Neuron (in vitro differentiated cells): ENCODE measurements around the gene GNPAT.

Experiments
- H2AFZ ChIP-seq: one replicate; pipeline ENCODE4 v1.6.1; 2013; ENCODE audit warnings: low read depth, mild to moderate bottlenecking, inconsistent platforms, low read length, moderate library complexity
- H3K27me3 ChIP-seq: one replicate; pipeline ENCODE4 v1.6.1; 2013; ENCODE audit warnings: low read length; ENCODE audit not compliant: insufficient read depth
- H3K36me3 ChIP-seq: one replicate; pipeline ENCODE4 v1.6.1; 2013; ENCODE audit warnings: low read length; ENCODE audit not compliant: insufficient read depth
- H3K4me1 ChIP-seq: one replicate; pipeline ENCODE4 v1.6.1; 2013; ENCODE audit warnings: low read length; ENCODE audit not compliant: insufficient read depth
- H3K4me3 ChIP-seq: 2 replicates; pipeline ENCODE4 v1.5.1; 2013; ENCODE audit warnings: mild to moderate bottlenecking, low read length, moderate library complexity
- H3K9me3 ChIP-seq: one replicate; pipeline ENCODE4 v1.6.1; 2013; ENCODE audit warnings: low read length

The GNPAT gene

DNA sequence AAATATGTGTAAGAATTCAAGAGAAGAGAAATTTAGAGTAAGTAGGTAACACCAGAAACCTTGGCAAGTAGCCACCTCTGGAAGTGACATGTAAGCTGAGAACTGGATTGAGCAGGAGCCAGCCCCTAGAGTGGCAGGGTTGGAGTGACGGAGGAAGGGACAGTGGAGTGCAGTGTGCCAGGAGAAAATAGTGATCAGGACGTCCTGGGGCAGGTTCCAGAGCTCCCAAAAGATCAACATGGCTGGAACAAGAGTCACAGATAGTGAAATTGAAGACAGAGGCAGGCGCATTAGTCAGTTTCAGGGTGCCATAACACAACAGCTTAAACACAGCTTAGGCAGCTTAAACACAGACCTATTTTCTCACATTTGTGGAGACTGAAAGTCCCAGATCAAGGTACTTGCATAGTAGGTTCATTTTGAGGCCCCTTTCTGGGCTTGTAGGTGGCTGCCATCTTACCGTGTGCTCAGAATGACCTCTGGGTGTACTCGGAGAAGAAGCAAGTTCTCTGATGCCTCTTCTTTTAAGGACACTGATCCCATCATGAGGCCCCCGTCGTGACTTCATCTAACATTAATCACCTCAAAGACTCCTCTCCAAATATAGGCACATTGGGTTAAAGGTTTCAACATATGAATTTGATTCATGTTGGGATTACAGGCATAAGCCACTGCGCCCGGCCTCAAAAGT lies 37.2 kb downstream of the GNPAT start:
- H3K27me3 ChIP-seq: no peaks in the 10 kb centered on the region
- H3K4me1 ChIP-seq: no peaks in the 10 kb centered on the region
- no peak overlapping the region for H2AFZ ChIP-seq
- H3K4me3 ChIP-seq: no peak overlapping the region
- H3K36me3 ChIP-seq: peaks cover 40% of the 10 kb centered on the region
- no peaks in the 10 kb centered on the region for H3K9me3 ChIP-seq

DNA sequence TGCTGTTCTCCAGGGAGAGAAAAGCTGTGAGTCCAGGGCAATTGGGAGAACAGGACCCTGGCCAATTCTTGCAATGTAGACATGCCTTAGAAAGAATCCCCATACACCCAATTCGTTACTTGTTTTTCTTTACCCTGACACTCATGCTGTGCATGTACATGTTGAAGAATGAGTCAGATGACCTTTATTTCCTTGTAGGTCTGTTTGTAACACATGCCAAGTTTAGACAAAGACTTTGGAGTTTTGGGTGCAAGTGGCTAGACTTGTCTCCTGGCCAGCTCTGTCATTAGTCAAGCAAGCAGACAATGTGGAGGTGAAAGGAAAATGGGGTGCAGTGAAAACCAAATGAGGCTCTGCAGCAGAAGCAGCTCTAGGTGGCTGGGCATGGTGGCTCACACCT lies 38.1 kb downstream of the GNPAT start:
- Histone ChIP-seq H2AFZ (no peak overlapping the region), H3K4me1 (no peaks in the 10 kb centered on the region), H3K9me3 (no peaks in the 10 kb centered on the region), H3K27me3 (no peaks in the 10 kb centered on the region), H3K36me3 (peaks cover 34% of the 10 kb centered on the region), H3K4me3 (no peak overlapping the region)

DNA sequence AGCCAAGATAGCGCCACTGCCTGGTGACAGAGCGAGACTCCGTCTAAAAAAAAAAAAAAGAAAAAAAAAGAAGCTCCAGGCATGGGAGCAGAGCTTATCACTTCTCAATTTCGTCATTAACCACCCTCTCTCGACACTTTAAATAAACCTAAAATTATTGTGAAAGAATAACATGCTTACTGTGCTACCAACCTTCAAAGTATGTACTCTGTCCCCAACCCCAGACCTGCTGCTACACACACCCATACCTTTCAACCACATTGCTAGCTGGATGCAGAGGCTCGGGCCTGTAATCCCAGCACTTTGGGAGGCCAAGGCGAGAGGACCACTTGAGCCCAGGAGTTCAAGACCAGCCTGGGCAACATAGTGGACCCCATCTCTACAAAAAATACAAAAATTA lies 38.7 kb downstream of the GNPAT start:
- Histone ChIP-seq H3K27me3 (no peaks in the 10 kb centered on the region), H3K4me3 (no peak overlapping the region), H3K36me3 (peaks cover 28% of the 10 kb centered on the region), H3K9me3 (no peaks in the 10 kb centered on the region), H3K4me1 (no peaks in the 10 kb centered on the region), H2AFZ (no peak overlapping the region)

DNA sequence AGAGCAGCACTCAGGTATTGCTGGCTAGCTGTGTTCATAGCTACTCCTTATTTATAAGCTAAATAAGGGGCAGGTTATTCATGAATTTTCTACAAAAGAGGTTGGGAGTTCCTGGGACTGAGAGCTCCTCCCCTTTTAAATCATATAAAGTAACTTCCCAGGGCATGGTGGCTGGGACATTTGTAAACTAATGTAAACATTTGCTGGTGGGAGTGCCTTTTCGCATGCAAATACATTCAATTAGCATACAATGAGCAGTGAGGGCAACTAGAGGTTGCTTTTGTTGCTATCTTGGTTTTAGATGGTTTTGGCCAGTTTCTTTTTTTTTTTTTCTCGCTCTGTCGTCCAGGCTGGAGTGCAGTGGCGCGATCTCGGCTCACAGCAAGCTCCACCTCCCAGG lies 43.4 kb downstream of the GNPAT start:
- Histone ChIP-seq H2AFZ (no peak overlapping the region), H3K4me3 (no peak overlapping the region), H3K4me1 (no peaks in the 10 kb centered on the region), H3K9me3 (no peaks in the 10 kb centered on the region), H3K27me3 (no peaks in the 10 kb centered on the region), H3K36me3 (no peaks in the 10 kb centered on the region)

DNA sequence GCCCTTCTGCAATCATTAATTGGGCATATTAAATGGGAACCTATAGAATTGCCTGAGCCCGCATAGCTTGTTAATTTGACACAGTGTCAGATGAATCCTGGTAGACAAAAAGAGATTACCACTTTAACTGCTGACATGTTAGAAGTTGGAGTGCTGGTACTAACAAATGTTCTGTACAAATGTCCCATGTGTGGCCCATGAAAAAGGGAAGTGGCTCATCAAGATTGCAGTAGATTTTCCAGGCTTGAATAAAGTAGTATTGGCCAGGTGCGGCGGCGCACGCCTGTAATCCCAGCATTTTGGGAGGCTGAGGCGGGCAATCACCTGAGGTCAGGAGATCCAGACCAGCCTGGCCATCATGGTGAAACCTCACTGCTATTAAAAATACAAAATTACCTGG lies 45.6 kb downstream of the GNPAT start:
- no peaks in the 10 kb centered on the region for H3K27me3 ChIP-seq
- H3K4me1 ChIP-seq: no peaks in the 10 kb centered on the region
- H3K36me3 ChIP-seq: no peaks in the 10 kb centered on the region
- H2AFZ ChIP-seq: no peak overlapping the region
- H3K9me3 ChIP-seq: no peaks in the 10 kb centered on the region
- H3K4me3 ChIP-seq: no peak overlapping the region

DNA sequence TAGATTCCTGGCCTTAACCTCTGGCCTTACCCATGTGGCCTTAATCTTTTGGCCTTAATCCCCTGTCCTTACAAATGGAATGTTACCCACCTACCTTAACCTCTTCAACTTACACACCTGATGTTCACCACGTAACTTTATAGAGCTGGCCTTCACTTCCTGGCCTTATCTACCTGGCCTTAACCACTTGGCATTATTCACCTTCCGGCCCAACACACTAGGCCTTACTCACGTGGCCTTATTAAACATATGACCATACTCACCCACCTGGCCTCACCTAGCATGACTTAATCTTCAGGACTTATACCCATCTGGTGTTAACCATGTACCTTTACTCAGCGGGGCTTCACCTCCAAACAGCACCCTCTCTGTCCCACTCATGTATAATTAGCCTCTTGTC lies 54.9 kb downstream of the GNPAT start:
- Histone ChIP-seq H3K4me1 (no peaks in the 10 kb centered on the region), H2AFZ (no peak overlapping the region), H3K4me3 (no peak overlapping the region), H3K9me3 (no peaks in the 10 kb centered on the region), H3K27me3 (no peaks in the 10 kb centered on the region), H3K36me3 (no peaks in the 10 kb centered on the region)

DNA sequence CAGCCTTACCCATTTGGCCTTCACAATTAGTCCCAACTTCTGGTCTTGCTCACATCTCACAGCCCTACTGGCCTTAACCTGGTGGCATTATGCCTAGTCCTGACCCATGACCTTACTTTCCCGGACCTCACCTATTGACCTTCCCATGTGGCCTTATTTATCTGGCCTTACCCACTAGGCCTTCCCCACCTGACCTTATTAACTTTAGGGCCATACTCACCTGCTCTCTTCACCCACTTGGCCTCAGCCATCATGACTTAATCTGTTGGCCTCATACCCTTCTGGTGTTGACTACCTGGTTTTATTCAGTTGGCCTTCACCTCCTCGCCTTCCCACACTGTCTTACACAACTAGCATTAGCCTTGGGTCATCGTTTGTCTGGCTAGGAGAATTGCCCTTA lies 61.0 kb downstream of the GNPAT start:
- H3K27me3 ChIP-seq: no peaks in the 10 kb centered on the region
- H3K4me1 ChIP-seq: no peaks in the 10 kb centered on the region
- no peak overlapping the region for H3K4me3 ChIP-seq
- no peaks in the 10 kb centered on the region for H3K36me3 ChIP-seq
- no peaks in the 10 kb centered on the region for H3K9me3 ChIP-seq
- no peak overlapping the region for H2AFZ ChIP-seq

DNA sequence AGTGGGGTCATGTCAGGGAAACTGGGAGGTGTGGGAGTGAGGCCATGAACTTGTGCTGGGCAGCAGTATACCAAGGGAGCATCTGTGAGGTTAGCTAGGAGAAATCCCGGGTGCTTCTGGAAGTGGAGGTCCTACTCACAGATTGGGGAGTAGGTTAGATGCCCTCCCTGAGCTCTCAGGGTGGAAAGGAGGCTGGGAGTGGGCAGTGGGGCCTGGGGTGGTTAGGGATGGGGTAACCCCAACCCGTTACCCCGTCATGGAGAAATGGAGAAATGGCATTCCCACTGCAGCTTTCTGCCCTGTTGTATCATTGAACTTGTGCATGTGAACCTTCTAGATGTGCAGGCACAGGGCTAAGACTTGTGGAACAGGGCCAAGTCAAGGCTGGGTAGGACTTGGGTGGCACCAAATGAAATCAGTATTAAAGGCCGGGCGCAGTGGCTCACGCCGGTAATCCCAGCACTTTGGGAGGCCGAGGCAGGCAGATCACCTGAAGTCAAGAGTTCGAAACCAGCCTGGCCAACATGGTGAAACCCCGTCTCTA lies 69.5 kb downstream of the GNPAT start:
- no peaks in the 10 kb centered on the region for H3K27me3 ChIP-seq

DNA sequence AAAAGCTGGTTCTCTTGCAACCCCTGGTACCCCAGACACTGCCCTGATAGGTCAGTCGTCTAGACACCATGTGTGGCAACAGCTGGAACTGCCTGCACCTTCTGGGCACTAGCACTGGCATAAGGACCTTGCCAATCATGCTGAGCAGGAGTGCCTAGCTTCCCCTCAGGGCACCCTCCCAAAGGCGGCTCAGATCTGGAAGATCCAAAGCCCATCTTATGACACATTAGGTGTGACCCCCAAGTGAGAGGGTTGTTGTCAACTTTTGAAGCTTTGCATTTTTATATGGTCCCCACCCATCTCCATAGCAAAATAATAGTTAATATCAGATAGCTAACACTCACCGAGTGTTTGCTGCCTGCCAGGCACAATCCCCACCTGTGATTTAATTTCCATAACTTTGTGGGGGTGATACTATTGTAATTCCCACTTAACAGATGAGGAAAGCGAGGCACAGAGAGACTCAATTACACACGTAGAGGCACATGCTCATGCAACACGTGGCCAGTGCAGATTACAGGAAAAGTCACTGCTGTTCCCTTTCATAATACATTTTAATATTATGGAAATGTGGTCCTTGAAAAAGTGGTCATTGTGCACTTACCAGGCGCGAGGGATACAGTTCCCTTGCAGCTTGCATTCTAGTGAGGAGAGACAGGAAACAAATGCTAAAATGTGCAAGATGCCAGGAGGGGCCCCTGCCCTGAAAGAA lies 70.9 kb downstream of the GNPAT start:
- Histone ChIP-seq H3K27me3 (no peaks in the 10 kb centered on the region), H3K9me3 (no peaks in the 10 kb centered on the region), H3K4me1 (no peaks in the 10 kb centered on the region), H3K4me3 (no peak overlapping the region), H2AFZ (no peak overlapping the region), H3K36me3 (no peaks in the 10 kb centered on the region)

More for the DNA sequence above, 69.5 kb downstream of the GNPAT start:
- Histone ChIP-seq H2AFZ (no peak overlapping the region), H3K4me3 (no peak overlapping the region), H3K9me3 (no peaks in the 10 kb centered on the region), H3K36me3 (no peaks in the 10 kb centered on the region), H3K4me1 (no peaks in the 10 kb centered on the region)

DNA sequence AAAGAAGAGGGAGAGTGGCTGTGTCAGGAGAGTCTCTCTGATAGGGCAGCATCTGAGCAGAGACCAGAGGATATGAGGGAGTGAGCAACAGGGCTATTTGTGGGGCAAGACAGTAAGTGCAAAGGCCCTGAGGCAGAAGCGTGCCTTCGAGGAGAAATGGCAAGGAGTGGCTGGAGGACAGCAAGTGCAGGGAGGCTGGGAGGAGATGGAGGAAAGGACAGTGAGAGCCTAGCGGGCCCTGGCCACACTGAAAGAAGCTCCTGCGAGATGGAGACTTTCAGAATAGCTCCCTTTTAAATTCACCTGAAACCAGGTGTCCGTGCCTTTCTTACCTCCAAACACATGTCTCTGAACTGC lies 71.4 kb downstream of the GNPAT start:
- H2AFZ ChIP-seq: no peak overlapping the region
- H3K4me3 ChIP-seq: no peak overlapping the region
- no peaks in the 10 kb centered on the region for H3K9me3 ChIP-seq
- H3K4me1 ChIP-seq: no peaks in the 10 kb centered on the region
- no peaks in the 10 kb centered on the region for H3K36me3 ChIP-seq
- no peaks in the 10 kb centered on the region for H3K27me3 ChIP-seq

DNA sequence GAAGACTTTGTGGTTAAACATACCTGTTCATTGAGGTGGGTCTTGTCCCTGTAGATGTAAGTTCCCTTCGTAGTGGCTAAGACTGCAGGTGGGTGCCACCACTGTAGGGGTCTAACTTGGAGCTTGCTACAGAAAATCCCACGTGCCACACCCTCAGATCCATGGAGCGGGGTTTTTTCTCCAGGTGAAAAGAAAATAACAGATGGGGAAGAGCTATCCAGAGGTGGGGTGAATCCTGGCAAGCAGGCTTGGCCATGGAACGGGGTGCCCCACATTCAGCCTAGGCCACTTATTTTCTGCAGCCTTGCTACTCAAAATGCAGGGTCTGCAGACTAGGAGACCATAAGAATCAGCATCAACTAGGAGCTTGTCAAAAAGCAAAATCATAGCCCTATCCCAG lies 72.6 kb downstream of the GNPAT start:
- Histone ChIP-seq H3K9me3 (no peaks in the 10 kb centered on the region), H3K27me3 (no peaks in the 10 kb centered on the region), H3K4me1 (no peaks in the 10 kb centered on the region), H2AFZ (no peak overlapping the region), H3K36me3 (no peaks in the 10 kb centered on the region), H3K4me3 (no peak overlapping the region)

DNA sequence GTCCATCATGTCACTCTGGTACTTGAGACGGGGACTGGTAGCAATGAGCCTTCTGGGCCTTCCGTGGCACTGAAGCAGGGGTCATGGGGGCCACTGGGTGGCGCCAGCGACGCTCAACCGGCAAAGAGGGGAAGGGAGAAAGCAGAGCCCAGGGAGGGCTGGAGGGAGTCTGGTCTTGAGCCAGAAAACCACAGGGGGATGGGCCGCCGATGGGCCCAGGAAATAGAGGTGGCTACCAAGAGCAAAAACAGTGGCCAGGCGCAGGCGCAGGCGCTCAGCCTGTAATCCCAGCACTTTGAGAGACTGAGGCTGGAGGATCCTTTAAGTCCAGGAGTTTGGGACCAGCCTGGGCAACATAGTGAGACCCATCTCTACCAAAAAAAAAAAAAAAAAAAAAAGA lies 74.9 kb downstream of the GNPAT start:
- Histone ChIP-seq H3K27me3 (no peaks in the 10 kb centered on the region), H2AFZ (no peak overlapping the region), H3K4me3 (no peak overlapping the region), H3K9me3 (peaks cover 1% of the 10 kb centered on the region), H3K36me3 (no peaks in the 10 kb centered on the region), H3K4me1 (no peaks in the 10 kb centered on the region)

DNA sequence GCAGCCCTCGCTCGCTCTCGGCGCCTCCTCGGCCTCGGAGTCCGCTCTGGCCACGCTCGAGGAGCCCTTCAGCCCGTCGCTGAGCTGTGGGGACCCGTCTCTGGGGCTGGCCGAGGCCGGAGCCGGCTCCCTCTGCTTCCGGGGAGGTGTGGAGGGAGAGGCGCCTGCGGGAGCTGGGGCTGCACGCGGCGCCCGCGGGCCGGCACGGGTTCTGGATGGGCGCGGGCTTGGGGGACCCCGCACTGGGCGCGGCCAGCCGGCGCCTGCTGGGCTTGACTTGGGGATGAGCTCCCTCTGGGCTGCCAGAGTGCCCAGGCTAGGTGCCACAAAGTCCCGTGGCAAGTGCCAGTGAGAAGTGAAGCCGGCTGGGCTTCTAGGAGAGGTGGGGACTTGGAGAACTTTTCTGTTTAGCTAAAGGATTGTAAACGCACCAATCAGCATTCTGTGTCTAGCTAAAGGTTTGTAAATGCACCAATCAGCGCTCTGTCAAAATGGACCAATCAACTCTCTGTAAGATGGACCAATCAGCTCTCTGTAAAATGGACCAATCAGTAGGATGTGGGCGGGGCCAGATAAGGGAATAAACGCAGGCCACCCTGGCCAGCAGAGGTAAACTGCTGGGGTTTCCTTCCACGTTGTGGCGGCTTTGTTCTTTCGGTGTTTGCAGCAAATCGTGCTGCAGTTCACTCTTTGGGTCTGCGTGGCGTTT lies 76.4 kb downstream of the GNPAT start:
- no peaks in the 10 kb centered on the region for H3K36me3 ChIP-seq
- H2AFZ ChIP-seq: no peak overlapping the region
- no peak overlapping the region for H3K4me3 ChIP-seq
- H3K27me3 ChIP-seq: no peaks in the 10 kb centered on the region
- no peaks in the 10 kb centered on the region for H3K4me1 ChIP-seq
- peaks cover 1% of the 10 kb centered on the region for H3K9me3 ChIP-seq
